Measurements from ENCODE around the gene MRAP2.
"Not testable (repeated sequence)": the region's sequence is repeated elsewhere in the genome, so short reads cannot be mapped to it uniquely, and the experiment has no call there.

MRAP2 gene

DNA sequence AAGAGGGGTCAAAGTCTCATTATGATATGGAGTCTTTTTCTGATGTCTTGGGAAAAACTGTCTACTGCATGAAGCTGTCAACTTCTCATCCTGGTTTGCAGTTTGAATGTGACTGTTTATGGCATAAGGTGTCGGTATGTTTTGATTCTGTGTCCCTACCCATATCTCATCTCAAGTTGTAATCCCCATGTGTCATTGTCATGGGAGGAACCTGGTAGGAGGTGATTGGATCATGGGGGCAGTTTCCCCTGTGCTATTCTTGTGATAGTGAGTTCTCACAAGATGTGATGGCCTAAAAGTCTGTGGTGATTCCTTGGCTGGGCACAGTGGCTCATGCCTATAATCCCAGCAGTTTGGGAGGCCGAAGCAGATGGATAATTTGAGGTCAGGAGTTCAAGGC is 47.6 kb downstream of the MRAP2 start:
- no peak for DNase-seq

DNA sequence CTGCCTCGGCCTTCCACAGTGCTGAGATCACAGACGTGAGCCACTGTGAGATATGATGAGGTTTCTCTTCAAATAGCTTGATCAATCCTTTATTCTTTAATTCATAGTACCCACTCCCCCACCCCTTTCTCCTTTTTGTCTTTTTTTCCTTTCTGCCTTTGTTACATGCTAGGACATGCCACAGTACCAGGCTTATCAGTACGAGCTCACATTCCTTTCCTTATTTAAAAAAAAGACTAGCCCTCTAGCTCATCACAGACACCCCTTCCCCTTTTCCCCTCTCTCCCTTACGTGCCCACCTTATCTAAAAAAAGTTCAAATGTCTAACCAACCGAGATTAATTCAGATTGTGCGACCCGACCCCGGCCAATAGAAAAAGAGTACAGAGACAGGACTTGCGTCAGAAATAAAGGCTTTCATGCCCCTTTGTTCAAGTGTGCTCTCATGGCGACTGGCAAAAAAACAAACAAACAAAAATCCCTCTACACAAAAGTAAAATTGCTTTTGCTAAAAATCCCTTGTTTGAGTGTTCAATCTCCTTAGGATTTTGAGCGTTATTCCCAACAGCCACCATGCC is 49.2 kb downstream of the MRAP2 start:
- no peak for DNase-seq

DNA sequence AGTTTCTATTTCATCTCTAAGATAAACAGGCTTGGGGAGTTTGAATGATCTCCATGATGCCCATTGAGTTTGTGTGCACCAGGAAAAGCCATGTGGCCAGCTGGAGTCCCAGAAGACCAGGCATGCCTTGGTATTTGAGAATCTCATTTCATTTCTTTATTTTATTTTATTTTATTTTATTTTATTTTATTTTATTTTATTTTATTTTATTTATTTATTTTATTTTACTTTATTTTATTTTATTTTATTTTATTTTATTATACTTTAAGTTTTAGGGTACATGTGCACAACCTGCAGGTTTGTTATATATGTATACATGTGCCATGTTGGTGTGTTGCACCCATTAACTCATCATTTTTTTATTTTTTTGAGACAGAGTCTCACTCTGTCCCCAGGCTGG is 51.1 kb downstream of the MRAP2 start:
- DNase-seq, result not testable (repeated sequence)

DNA sequence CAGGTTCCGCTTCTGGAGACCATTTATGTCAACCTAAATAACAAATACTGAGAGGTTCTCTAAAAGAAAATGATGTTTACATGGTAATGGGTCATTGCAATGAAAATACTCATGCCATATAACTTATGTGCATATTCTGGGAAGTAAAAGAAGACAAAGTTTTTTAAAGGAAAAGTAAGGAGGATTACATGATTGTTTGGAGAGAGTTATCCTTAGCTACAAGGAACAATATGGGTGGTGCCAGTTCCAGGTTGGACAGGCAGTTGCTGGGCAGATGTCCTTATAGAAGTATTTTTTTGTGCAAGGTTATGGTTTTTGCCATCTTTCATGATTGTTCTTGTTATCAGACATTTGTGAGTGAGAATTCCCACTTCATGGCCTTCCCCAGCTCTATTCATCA is 52.5 kb downstream of the MRAP2 start:
- DNase-seq, result no peak

DNA sequence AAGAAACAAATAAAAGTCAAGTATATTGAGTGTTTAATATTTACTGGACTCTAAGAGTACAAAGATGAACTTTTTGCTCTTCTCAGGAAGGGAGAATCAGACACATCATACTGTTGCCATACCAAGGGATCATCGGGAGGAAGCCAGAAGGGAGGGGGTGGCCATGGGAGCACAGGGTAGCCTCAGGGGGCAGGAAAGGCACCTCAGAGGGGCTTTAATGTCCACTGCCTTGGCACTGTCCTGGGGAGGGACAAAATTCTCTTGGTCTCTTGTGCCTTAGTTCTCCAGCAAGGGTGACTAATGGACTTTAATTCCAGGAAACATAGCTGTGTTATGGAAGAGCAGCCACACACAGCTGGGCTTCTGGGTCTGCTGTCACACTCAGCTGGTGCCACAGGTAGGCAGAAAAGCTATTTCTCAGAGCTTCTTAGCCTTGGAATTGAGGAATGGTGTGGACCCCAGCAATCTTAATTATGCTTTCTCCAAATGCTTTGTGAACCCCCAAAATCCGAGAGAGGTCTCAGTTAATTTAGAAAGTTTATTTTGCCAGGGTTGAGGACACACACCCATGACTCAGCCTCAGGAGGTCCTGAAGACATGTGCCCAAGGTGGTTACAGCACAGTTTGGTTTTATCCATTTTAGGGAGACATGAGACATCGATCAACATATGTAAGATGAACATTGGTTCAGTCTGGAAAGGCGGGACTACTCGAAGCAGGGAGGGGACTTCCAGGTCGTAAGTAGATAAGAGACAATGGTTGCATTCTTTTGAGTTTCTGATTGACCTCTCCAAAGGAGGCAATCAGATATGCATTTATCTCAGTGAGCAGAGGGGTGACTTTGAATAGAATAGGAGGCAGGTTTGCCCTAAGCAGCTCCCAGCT is 53.2 kb downstream of the MRAP2 start:
- no peak for DNase-seq

DNA sequence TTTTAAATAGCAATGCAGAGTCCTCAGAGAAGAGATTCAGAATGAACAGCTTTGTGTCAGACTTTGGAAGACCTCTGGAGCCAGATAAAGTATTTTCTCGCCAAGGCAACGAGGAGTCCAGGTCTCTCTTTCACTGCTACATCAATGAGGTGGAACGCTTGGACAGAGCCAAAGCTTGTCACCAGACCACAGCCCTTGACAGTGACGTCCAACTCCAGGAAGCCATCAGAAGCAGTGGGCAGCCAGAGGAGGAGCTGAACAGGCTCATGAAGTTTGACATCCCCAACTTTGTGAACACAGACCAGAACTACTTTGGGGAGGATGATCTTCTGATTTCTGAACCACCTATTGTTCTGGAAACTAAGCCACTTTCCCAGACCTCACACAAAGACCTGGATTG is 55.5 kb downstream of the MRAP2 start:
- no peak for DNase-seq

DNA sequence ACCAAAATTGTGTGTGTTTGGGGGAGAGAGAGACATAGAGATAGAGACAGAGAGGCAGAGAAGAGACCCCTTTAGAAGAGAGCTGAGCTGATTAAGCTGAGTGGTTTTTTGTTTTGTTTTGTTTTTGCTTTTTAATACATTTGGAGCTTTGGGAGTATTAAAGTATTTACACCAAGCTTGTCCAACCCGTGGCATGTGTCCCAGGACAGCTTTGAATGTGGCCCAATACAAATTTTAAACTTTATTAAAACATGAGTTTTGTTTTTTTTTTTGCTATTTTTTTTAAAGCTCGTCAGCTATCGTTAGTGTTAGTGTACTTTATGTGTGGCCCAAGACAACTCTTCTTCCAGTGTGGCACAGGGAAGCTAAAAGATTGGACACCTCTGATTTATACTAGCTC is 56.0 kb downstream of the MRAP2 start:
- no peak for DNase-seq

DNA sequence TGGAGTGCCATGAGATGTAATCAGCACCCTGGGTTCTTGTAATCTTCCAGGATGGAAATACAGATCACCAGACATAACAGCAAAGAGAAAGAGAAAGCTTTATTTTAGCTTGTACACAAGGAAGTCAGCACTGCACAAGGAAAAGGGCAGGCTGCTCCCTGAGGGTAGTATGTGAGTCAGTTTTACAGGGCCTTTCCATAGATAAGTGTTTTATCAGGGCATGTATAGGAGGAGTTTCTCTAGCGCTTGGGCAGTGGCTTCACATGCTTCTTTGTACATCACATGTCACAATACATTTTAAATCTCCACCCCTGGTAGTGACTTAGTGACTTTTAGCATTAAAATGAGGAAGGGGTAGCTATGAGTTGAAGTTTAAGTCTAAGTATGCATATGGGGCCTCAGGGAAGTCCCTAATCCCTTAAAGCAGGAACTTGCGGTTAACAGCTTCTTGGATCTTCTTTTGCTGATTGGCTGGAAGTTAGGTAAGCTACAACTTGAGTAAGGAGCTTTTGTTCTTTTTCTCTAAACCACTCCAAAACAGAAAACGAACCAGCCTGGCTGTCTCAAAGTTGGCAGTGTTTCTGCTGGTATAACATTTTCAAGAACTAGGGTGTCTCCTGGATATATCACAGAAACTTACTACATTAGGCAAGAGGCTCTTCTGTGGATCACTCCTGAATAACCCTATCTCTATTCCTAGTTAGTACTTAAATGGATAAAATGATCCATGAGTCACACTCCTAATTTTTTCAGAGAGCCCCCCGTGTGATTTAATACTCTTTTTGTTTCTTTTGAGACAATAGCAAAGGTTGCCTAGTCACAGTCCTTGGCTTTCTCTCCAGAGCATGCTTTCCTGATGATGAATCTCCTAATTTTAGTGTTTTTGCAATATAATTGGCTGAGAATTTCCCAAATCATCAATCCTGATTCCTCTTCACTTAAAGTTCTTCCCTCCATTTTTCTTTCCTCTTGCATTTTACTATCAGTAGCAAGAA is 60.2 kb downstream of the MRAP2 start:
- no peak for DNase-seq

DNA sequence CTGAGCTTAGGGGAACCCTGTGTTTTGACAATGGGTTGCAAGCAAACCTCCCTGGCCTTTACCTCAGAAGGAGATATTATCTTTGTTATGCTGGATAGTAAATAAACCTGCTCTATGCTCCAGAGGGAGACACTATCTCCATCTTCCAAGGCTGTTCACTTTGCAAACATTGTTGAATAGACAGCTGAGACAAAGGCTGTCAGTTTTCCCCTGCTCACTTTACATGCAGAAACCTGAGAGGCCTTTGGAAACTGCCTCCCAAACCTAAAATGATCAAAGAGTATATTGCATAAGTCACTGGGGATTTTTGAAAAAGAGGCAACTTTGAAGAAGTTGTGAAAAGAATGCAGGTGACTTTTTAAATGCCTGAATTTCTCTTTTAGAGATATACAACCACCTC is 61.6 kb downstream of the MRAP2 start:
- DNase-seq, result no peak

DNA sequence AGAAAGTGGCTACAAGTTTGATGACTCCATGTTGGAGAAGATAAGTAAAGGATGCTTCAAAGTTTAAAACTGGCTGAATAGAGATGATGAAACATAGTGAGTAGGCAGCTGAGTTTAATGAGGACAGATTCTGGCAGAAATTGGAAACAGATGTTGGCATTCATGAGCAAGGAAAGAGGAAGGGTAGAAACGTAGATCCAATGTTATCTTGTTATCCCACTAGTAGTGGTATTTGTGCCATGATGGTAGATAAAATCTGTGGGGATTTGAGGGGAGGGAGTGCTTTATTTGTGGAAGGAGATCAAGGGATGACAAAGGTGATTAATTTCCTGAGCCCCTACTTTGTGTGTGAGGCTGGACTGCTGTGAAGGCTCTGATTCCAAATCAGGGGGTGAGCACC is 69.5 kb downstream of the MRAP2 start:
- DNase-seq, result no peak

DNA sequence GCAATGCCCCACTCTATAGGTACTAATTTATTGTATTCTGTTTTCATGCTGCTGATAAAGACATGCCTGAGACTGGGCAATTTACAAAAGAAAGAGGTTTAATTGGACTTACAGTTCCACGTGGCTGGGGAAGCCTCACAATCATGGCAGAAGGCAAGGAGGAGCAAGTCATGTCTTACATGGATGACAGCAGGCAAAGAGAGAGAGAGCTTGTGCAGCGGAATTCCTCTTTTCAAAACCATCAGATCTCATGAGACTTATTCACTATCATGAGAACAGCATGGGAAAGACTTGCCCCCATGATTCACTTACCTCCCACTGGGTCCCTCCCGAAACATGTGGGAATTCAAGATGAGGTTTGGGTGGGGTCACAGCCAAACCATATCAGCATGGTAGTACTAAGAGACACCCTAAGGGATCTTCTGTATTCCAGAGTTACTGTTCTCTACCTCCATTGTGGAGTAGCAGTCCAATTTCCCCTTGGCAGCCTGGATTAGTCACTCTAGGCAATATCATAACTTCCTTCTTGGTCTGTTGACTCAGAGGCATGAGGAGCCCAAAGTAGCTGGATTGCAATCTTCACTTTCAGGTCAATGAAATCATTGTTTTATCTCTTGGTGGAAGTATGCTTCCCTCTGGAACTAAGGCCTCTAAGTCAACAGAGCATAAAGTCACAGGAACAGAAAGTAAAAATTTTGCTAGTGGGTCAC is 71.8 kb downstream of the MRAP2 start:
- not testable (repeated sequence) for DNase-seq

DNA sequence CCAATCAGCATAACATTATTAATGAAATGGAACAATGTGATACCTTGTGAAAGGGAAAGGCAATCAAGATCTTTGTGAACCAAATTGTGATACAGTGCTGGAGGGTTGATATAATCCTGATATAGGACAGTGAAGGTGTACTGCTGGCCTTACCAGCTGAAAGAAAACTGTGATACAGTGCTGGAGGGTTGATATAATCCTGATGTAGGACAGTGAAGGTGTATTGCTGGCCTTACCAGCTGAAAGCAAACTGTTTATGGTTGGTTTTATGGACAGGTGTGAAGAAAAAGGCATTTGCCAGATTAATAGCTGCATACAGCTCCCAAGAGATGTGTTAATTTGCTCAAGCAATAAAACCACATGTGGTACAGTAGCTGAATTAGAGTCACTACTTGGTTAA is 73.9 kb downstream of the MRAP2 start:
- DNase-seq, result no peak

DNA sequence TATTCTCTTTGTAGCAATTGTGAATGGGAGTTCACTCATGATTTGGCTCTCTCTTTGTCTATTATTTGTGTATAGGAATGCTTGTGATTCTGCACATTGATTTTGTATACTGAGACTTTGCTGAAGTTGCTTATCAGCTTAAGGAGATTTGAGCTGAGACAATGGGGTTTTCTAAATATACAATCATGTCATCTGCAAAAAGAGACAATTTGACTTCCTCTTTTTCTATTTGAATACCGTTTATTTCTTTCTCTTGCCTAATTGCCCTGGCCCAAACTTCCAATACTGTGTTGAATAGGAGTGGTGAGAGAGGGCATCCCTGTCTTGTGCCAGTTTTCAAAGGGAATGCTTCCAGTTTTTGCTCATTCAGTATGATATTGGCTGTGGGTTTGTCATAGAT is 77.8 kb downstream of the MRAP2 start:
- not testable (repeated sequence) for DNase-seq

DNA sequence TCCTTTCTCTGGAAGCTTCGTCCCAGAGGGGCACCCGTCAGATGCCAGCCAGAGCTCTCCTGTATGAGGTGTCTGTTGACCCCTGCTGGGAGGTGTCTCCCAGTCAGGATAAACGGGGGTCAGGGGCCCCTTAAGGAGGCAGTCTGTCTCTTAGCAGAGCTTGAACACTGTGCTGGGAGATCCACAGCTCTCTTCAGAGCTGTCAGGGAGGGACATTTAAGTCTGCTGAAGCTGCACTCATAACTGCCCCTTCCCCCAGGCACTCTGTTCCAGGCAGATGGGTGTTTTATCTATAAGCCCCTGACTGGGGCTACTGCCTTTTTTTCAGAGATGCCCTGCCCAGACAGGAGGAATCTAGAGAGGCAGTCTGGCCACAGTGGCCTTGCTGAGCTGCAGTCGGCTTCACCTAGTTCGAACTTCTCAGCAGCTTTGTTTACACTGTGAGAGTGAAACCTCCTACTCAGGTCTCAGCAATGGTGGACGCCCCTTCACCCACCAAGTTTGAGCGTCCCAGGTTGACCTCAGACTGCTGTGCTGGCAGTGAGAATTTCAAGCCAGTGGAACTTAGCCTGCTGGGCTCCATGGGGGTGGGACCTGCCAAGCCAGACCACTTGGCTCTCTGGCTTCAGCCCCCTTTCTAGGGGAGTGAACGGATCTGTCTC is 81.5 kb downstream of the MRAP2 start:
- DNase-seq, result not testable (repeated sequence)

DNA sequence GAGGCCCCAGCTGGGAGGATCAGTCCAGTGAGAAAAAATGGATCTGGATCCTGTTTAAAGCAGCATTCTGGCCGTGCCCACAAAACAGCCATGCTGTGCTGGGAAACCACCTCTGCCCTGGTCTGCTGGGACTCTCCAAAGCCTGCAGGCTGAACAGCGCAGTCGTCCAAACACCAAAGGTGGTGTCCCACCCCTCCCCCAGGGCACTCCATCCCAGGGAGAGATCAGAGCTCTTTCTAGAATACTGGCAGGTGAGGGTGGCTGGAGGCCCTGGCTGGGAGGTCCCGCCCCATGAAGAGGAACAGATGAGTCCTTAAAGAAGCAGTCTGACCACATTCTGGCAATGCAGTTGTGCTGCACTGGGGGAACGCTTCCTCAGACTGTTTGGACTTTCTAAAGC is 84.6 kb downstream of the MRAP2 start:
- DNase-seq, result no peak

DNA sequence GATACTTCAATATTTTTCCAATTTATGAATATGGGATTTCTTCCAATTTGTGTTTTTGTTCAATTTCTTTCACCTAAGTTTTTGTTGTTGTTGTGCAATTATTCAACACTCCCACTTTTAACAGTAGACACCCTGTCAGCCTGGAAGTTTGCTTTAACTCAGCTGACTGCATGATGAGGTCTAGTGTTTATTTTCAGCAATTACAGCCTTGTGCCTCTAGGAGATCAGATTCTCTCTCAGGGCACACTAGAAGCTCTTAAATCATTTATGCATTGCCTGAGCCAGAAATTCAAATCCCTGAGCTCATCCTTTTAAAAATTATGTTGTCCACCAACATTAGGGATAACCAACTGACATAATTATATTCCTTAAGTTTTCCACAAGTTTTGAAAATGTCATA is 85.7 kb downstream of the MRAP2 start:
- no peak for DNase-seq

DNA sequence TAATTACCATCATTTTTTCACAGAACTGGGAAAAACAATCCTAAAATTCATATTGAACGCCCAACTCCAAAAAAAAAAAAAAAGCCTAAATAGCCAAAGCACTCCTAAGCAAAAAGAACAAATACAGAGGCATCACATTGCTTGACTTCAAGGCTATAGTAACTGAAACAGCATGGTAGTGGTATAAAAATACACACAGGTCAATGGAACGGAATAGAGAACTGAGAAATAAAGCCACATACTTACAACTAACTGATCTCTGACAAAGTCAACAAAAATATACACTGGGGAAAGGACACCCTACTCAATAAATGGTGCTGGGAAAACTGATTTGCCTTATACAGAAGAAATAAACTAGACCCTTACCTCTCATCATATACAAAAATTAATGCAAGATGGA is 89.6 kb downstream of the MRAP2 start:
- no peak for DNase-seq

DNA sequence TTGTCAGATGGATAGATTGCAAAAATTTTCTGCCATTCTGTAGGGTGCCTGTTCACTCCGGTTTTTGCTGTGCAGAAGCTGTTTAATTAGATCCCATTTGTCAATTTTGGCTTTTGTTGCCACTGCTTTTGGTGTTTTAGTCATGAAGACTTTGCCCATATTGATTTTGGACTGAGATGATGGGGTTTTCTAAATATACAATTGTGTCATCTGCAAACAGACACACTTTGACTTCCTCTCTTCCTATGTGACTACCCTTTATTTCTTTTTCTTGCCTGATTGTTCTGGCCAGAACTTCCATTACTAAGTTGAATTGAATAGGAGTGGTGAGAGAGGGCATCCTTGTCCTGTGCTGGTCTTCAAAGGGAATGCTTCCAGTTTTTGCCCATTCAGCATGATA is 96.0 kb downstream of the MRAP2 start:
- not testable (repeated sequence) for DNase-seq

DNA sequence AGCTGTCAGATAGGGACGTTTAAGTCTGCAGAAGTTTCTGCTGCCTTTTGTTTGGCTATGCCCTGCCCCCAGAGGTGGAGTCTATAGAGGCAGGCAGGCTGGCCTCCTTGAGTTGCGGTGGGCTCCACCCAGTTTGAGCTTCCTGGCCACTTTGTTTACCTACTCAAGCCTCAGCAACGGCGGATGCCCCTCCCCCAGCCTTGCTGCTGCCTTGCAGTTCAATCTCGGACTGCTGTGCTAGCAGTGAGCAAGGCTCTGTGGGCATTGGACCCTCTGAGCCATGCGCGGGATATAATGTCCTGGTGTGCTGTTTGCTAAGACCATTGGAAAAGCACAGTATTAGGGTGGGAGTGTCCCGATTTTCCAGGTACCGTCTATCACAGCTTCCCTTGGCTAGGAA is 99.8 kb downstream of the MRAP2 start:
- not testable (repeated sequence) for DNase-seq

DNA sequence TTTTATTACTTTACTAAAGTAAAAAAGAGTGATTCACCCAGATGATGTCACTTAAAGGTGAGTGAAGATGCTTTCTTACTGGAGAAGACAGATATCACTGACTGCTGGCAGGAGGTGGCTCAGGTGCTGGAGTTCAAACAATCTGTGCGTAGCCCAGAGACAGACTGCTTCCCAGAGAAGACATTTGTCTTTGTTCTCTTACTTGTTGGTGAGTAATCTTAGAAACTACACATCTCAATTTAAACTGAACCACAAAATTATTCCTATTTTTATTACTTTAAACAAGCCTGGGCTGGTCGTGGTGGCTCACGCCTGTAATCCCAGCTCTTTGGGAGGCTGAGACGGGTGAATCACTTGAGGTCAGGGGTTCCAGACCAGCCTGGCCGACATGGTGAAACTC is 101.7 kb downstream of the MRAP2 start:
- DNase-seq, result no peak

DNA sequence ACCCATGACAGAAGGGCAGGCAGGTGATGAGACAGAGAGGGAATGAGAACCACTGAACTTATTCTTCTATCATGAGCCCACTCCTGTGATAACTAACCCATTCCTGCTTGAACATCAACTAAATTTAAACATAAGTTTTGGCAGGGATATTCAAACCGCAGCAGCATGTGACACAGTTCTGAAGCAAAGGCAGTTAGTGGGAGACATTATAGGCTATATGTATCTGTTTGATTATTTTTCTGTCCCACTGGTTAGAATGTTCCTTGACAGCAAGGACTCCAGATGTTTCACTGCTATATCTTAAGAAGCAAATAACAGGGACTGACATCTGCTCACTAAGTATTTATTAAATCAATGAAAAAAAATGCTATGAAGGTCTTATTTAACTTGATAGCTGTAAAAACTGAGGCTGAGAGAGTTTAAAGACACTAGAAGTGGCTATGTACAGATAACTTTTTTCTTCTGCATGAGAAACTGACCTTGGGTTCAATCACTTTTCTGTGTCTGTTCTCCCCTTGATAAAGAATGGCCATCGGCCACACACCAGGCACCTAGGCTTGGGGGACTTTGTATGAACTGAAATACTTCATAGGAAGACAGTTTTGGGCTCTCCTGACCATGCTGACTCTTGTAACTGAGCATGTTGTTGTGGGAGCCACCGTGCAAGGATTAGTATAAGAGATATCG is 102.9 kb downstream of the MRAP2 start:
- DNase-seq, result no peak

DNA sequence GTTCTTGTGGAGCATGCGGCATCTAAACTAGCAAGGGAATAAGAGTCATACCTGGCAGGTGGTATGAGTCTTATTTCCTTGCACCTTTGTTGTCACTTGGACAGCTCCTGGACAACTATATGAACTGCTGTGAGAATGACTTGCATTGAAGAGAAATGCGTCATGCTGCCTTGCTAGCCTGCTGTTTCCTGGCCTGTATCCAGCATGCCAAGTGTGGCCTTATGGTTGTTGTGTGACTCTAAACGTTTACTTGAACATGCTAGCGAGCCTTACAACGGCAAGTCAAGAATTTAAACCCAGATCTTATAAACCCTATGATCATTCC is 103.4 kb downstream of the MRAP2 start:
- DNase-seq, result no peak

Data from NCI-H1105 (cell line).